NCI-H1092 (cell line): ENCODE results near the gene C2orf72.
"Not testable (repeated sequence)": the region's sequence is repeated elsewhere in the genome, so short reads cannot be mapped to it uniquely, and the experiment has no call there.

Experiments
- DNase-seq: peaks from one replicate; lab custom pipeline; 2025; lab: John Stamatoyannopoulos, UW

The C2orf72 gene

GRCh38 chr2:231046916-231047273, 9.6 kb downstream of the C2orf72 start:
- no peak for DNase-seq

GRCh38 chr2:231047274-231047922, 10.1 kb downstream of the C2orf72 start:
- no peak for DNase-seq

- DNase-seq = no peak
These were observed 10.9 kb downstream of the C2orf72 start for GRCh38 chr2:231047923-231048915.

- DNase-seq = no peak
These were observed 12.1 kb downstream of the C2orf72 start for GRCh38 chr2:231049286-231050017.

- no peak for DNase-seq
These were observed 12.9 kb downstream of the C2orf72 start for GRCh38 chr2:231050018-231050901.

- no peak for DNase-seq
These were observed 13.8 kb downstream of the C2orf72 start for GRCh38 chr2:231051116-231051515.

- DNase-seq = peak; percentile 67
These were observed 15.4 kb downstream of the C2orf72 start for GRCh38 chr2:231052494-231053451.

- no peak for DNase-seq
These were observed 16.5 kb downstream of the C2orf72 start for GRCh38 chr2:231053846-231054245.

- DNase-seq = peak; percentile 84
These were observed 19.4 kb downstream of the C2orf72 start, which contains the start of gene PSMD1 for GRCh38 chr2:231056453-231057416. TSS of gene PSMD1 (plus strand) at chr2:231056867. CDS start at chr2:231057026, 159 bp downstream.

- no peak for DNase-seq
These were observed 20.3 kb downstream of the C2orf72 start for GRCh38 chr2:231057590-231057989.

- no peak for DNase-seq
These were observed 21.6 kb downstream of the C2orf72 start for GRCh38 chr2:231058761-231059550.

GRCh38 chr2:231059756-231060155, 22.4 kb downstream of the C2orf72 start:
- no peak for DNase-seq

- DNase-seq = no peak
These were observed 25.5 kb downstream of the C2orf72 start for GRCh38 chr2:231062776-231063175.

- no peak for DNase-seq
These were observed 26.0 kb downstream of the C2orf72 start for GRCh38 chr2:231063347-231063746.

GRCh38 chr2:231065966-231066365, 28.6 kb downstream of the C2orf72 start:
- DNase-seq = no peak

- not testable (repeated sequence) for DNase-seq
These were observed 30.2 kb downstream of the C2orf72 start for GRCh38 chr2:231067531-231067930.

- no peak for DNase-seq
These were observed 31.4 kb downstream of the C2orf72 start for GRCh38 chr2:231068525-231069222.
